HCEC 1CT (cell line): Measurements from ENCODE around the gene CYP27B1.
A peak's percentile ranks its signal among the peaks of the same experiment; 100 is the strongest.
"Not testable (repeated sequence)": the region's sequence is repeated elsewhere in the genome, so short reads cannot be mapped to it uniquely, and the experiment has no call there.

Experiments
- DNase-seq: peaks from one replicate; pipeline ENCODE4 v3.0.0-alpha.2; 2017

The CYP27B1 gene

DNA sequence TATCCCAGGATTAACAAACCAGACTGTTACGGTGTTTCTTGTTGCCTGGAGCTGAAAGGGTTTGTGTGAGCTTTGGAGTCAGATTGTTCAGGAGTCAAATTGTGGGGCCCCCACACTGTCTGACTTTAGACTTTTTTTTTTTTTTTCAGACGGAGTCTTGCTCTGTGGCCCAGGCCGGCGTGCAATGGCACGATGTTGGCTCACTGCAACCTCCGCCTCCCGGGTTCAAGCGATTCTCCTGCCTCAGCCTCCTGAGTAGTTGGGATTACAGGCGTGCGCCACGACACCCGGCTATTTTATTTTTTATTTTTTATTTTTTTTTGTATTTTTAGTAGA is 16.6 kb upstream of the CYP27B1 start:
- DNase-seq, result no peak

DNA sequence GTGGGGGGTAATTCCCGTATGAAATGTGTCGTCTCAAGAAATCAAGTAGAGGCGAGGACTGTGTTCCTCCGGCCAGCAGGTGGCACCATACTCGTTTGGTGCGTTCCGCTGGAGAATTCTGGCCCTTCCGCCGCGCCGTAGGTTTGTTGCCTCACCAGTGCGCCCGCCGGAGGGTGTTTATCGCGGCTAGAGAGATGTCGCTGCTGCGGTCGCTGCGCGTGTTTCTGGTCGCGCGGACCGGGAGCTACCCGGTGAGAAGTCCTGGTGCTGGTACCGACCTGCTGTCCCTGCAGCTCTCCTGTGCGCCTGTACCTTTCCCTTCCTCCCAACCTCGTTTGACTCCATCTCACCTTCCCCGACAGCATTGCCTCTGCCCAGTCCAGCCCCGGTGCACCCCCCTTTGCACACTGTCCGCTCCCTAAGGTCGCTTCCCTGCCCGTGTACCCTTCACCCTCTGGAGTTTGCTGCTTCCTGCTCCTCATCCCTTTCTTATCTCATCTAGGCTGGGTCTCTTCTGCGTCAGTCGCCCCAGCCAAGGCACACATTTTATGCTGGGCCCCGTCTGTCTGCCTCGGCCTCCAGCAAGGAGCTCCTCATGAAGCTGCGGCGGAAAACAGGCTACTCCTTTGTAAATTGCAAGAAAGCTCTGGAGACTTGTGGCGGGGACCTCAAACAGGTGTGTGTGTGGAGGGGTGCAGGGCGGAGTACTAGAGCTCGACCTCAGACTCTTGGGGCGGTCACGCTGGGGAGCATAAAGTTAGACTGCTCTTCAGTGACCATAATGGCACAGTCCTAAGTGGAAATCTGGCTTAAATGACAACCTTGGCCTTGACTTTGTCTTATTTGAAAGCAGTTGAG is 16.0 kb upstream of the CYP27B1 start, which contains the start of gene TSFM:
Gene TSFM (plus strand): TSS at position 180 of the 858 bp plus-strand sequence. CDS start 15 bp downstream, at position 195.
- DNase-seq, result peak; percentile 92

DNA sequence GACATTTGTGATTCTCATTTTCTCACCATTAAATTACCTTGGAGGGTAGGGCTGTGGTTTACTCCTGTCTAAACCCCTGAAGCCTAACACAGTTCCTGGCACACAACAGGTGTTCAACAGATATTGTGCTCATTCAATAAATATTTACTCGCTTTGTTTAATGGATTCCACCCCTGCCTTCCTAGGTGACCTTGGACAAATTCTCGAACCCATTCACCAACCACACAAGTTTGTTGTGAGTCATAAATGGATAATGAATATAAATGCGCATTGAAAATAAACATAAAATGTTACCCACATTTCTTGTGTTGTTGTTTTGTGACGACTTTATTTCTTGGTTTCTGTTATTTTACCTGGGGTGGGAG is 15.3 kb upstream of the CYP27B1 start:
- no peak for DNase-seq

DNA sequence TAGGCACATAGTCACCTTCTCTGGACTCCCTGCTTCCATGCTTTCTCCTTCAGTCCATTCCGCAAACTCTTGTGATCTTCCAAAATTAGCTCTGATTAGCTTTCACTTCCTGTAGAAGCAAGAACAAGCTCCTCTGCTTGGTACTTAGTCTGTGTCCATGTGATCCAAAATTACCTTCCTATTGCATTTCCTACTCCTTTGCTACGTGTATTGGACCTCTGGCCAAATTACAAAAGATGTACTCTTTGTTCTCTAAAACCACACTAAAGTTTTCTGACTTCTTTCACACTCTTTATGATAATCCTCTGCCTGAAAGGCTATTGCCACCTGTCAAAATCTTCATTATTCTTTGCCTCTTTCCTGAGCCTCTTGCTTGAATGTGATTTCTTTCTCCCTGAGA is 14.9 kb upstream of the CYP27B1 start:
- DNase-seq, result no peak

DNA sequence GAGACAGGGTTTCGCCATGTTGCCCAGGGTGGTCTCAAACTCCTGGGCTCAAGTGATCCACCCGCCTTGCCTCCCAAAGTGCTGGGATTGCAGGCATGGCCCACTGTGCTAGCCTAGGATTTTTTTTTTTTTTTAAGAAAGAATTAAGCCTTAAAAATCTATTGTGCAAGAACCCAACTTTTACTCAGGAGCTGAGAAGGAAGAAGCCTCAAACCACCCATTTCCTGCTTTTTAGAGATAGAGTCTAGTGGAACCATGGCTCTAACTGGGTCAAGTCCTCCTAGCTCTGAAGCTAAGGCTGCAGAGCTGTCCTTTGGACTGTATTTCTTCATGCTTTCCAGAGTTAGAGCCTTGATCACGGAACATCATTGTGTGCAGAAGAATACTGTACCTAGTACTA is 14.4 kb upstream of the CYP27B1 start:
- DNase-seq, result no peak

DNA sequence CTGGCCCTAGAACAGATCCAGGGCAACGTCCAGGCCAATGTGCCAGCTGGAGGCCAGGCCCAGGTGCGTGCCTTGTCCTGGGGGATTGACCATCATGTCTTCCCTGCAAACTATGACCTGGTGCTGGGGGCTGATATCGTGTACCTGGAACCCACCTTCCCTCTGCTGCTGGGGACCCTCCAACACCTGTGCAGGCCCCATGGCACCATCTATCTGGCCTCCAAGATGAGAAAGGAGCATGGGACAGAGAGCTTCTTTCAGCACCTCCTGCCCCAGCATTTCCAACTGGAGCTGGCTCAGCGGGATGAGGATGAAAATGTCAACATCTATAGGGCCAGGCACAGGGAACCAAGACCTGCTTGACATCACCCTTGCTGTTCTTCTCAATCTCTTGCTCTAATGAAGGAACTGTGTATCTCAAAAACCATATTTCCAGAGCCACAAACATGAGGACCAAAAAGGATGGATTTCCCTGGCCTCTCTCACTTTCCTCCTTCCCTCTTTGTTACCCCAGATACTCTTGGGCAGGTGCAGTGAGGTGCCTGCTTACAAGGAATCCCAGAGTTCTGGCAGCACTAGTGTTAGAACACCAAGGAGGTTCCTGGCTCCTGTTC is 13.5 kb upstream of the CYP27B1 start:
- DNase-seq, result no peak

DNA sequence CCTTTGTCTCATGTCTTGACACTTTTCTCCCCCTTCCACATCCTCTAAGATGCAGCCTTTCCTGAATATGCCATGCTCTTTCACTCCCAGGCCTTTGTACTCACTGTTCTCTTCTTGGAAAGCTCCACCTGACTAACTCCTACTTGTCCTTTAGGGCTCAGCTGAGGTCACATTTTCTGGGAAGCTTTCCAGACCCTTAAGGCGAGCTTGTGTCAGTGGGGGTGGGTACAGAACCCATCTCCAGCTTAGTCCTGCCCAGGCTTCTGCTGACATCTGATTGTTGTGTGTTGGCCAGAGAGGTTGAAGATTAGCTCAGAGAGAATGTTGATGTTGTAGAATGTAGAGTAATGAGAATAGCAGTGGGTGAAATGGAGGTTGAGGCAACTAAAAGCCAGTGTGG is 12.9 kb upstream of the CYP27B1 start:
- no peak for DNase-seq

DNA sequence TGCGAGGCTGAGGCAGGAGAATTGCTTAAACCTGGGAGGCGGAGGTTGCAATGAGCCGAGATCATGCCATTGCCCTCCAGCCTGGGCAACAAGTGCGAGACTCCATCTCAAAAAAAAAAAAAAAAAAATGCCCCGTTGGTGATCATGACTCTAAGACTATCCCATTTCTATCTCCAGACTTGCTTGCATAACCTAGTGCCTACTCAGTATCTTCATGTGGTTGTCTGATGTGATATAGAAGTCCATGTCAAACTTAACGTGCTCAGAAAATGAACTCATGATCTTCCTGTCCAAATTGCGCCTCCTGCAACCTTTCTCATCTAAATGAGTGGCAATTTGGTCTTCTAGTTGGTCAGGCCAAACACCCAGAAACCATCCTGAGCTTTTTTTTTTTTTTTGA is 11.0 kb upstream of the CYP27B1 start:
- DNase-seq, result no peak

DNA sequence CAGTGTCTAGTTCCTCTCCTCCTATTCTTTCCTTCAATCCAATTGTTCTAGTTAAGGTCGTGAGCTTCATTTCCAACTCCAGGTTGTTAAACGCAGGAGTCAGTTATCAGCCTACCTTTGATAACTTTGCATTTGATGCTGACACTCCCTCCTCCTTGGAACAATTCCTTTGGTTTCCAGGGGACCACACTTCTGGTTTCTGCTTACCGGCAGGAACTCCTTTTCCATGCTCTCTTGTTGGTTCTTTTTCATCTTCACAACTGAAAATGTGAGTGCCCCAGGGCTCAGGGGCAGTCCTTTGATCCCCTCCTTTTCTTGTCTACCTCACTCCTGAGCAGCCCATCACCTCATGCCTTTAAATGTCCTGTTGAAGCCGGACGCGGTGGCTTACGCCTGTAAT is 10.5 kb upstream of the CYP27B1 start:
- DNase-seq, result no peak

DNA sequence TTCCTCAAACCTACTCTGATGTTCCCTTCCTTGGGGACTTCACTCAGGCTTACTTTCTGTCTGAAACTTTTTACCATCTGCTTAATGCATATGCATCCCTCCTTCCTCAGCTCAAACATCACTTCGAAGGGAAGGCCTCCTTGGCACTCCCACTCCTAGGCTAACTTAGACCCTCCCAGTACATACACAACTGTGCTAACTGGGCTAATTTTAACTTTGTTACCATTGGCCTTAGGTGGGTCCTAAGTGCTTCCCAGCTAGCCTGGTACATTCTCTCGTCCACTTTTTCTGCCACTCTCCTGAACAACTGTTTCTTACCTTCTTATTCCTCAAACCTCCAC is 9.3 kb upstream of the CYP27B1 start:
- DNase-seq, result no peak

DNA sequence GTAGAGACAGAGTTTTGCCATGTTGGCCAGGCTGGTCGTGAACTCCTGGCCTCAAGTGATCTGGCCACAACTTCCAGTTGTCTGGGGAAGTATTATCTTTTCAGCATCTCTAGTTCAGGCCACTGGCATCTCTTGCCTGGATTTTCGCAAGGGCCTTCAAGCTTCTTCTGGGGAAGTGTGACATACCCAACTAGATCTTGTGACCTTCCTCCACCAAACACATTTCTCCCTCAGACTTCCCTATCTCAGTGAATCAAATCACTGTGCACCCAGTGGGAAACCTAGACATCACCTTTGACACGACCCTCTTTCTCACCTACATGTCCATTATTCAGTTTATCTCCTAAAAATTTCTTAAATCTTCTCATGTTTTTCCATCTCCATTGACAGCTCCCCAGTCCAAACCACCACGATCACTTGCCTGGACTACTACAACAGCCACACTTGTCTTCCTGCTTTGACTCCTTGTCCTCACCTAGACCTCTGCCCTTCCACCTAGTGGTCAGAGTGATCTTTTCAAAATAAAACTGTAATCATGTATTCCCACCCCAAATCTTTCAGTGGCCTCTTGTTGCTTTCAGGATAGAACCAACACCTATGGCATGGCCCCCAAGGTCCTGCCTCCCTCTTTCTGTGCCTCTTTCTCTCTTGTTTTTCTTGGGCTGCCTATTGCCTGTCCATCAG is 8.8 kb upstream of the CYP27B1 start:
- no peak for DNase-seq

DNA sequence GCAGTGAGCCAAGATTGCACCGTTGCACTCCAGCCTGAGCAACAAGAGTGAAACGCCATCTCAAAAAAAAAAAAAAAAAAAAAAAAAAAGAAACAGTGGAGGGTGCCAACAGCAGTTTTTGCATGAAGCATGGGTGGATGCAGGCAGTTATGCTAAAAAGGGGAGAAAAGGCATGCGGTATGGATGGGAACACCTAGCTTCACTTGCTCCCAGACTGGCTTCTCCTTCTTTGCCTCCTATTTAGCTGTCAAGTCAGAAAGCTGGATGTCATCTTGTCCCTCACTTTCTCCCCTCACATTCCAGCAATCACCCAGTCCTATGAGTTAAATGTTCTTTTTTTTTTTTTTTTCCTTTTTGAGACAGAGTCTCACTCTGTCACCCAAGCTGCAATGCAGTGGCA is 8.2 kb upstream of the CYP27B1 start:
- DNase-seq, result no peak

DNA sequence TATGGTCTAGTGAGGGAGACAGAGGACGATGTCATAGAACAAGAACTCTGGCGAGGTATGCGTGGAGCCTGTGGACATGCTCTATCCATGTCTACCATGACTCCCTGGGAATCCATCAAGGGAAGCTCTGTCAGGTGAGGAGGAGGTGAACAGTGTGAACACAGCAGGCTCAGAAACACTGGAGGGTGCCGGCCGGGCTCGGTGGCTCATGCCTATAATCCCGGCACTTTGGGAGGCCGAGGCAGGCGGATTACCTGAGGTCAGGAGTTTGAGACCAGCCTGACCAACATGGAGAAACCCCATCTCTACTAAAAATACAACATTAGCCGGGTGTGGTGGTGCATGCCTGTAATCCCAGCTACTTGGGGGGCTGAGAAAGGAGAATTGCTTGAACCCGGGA is 7.8 kb upstream of the CYP27B1 start:
- DNase-seq, result not testable (repeated sequence)

DNA sequence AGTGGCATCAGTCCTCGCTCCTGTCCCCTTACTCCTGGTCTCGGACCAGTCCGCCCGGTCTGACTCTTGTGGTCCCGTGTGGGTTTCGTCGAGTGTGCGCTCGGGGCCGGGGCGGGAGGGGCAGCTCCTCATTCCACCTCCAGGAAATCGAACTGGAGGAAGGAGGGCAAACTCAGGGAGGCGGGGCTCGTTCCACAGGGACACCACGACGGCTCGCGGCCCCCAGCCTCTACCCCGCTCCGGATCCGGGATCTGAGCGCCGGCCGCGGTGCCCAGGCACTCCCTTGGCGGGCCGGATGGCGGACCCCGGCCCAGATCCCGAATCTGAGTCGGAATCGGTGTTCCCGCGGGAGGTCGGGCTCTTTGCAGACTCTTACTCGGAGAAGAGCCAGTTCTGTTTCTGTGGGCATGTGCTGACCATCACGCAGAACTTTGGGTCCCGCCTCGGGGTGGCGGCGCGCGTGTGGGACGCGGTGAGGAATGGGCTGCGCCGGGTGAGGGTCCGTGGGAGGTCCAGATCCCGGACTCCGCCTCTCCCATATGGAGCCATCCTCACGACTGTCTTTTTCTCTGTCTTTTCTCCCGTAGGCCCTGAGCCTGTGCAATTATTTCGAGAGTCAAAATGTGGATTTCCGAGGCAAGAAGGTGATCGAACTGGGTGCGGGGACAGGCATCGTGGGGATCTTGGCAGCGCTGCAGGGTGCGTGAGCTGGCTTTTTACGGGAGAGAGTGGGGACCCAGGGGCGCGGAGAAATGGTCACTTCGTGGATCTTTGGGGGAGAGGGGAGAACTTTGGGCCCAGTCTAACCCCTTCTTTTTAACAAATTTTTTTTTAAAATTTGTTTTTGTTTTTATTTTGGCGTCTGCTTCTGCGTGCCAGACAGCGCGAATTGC is 5.8 kb upstream of the CYP27B1 start, which contains the start of gene EEF1AKMT3:
Gene EEF1AKMT3 (plus strand): TSS at position 186 of the 894 bp plus-strand sequence. CDS start 111 bp downstream, at position 297.
- peak; percentile 39 for DNase-seq

DNA sequence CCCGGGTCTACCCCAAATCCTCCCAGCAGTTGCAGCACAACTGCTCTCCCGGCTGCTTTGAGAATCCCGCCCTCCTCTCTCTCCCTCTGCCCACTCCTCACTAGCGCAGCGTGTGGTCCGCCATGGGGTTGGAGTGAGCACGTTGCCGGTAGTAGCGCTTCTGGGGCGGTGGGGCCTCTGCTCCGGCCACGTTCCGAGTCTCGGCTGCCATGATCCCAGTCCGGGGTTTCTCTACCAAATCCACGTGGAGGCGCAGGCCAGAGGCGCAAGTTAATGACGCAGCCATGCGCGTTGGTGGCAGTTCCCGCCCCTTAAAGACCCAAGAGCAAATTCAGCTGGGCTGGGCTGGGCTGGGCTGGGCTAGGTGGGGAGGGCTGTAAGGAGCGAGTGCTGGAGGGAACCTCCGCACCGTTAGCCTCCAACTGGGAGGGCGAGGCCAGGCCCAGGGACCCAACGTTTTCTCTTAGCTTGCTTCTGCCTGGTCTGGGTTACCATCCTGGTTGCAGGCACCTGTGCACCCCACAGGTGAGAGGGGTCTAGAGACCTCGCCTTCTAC is 5.1 kb upstream of the CYP27B1 start, which contains the start of gene METTL1:
Gene METTL1 (minus strand): TSS at position 233 of the 556 bp plus-strand sequence. CDS start 22 bp downstream, at position 211.
- DNase-seq, result peak; percentile 95

DNA sequence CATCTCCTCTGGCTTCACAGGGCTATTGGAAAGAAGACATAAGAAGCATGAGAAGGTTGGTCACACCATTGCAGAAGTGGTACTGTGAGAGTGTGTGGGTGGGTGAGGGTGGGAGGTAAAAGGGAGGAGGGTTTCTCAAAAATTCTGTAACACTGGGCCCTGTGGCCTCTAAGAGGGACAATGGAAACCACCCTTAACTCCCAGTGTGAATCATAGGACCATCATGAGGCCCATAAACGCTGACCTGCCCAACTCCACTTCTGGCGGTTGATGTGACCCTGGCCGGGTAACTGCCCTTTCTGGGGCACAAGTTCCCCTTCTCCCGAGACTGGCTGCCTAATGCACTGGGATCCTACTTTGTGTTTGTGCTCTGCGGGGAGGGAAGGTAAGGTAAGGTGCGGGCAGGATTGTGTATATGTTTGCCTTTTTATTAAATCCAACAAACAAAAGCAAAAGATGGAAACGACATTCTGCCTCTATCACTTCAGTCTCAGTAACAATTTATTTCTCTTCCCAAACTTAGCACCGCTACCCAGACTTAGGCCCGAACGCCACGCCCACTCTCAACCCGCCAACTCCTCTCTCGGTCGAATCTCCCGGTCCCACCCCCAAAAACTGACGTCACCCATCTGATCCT is 4.5 kb upstream of the CYP27B1 start:
- DNase-seq, result peak; percentile 92

DNA sequence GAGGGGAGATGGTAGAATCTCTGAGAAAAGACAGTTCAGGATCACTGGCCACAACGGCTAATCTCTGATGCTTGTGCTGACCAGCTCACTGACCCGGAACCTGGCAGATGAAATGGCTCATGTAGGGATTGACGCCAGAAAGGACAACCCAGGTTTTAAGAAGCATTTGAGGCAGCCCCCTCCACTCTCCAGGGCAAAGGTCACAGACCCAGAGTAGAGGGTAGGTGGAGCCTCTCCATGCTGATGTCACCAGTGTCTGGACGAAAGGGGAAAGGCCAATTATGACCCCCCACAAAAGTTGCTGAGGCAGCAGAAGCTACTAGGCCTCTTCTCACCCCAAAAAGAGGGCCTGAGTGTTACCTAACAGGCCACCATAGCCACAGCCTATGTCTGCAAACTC is 3.9 kb upstream of the CYP27B1 start:
- no peak for DNase-seq

DNA sequence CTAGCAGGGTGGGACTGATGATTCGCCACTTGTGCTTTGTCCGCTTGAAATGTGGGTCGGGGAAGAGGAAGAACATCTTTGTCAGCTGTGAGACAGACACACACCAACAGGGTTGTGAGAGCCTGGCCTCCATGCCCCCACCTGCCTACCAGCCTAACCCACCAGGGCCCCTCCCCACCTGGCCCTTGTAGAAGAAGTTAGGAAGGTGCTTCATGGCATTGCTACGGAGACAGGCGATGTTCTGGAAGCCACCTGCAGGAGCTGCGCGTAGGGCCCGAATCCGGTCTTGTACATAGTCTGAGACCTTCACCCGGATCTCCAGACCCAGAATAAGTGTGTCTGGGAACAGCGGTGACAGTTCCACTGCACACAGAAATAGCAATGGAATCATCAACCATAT is 2.7 kb upstream of the CYP27B1 start:
- DNase-seq, result no peak

DNA sequence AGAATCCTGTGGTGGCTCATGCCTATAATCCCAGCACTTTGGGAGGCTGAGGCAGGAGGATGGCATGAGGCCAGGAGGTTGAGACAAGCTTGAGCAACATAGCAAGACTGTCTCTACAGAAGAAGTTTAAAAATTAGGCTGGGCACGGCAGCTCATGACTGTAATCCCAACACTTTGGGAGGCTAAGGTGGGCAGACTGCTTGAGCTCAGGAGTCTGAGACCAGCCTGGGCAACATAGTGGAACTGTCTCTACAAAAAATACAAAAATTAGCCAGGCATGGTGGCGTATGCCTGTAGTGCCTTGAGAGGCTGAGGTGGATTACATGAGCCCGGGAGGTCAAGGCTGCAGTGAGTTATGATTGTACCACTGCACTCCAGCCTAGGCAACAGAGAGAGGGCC is 998 bp upstream of the CYP27B1 start:
- DNase-seq, result no peak

DNA sequence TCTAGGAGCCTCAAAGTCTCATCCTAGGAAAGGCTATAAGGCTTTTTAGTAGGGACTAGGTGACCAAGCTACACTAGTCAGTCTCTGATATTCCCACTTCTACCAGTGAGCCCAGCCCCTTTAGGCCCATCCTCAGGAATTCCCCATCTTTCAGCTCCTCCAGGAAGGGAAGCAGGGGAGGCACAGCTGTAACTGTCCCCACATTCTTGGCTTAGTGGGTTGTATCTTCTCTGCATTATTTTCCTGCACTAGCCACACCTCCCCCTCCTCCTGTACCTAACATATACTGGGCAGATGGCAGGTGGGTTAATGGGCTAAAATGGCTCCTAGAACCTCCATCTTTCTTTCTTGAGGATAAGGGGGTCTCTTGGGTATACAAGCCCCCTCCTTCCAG is 424 bp upstream of the CYP27B1 start:
- no peak for DNase-seq

DNA sequence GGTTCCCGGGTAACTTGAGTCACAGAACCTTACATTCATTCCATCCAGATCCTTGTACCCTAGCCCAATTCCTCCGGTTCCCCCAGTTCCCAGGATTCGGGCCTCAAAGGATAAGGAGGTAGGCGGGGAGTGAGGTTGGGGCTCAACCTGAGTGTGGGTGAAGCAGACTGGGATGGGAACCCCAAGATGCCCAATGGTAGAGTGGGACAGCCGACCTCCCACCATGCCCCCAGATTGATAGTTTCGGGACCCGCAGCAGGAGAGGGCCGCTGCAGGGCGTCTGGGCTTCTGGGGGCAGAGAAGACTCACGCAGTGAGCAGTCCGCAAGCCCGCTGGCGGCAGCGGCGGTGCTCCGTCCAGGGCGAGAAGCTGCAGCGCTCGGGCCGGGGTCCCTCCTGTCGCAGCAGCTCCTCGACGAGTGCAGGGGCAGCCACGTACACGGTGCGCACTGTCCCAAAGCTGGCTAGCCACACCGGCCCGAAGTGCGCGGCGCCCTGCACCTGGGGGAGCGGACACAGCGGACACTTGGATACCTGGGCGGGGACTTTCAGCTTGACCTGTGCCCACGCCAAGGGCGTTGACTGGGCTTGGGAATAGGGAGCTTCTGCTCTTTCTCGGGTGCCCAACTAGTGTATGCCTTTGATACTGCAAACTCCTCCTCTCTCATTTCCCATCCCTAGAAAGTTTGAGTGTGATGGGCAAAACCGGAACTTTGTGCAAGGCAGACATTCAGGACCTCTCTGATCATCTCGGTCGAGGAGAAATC is 997 bp downstream of the CYP27B1 start:
- no peak for DNase-seq
